NT2/D1 (cell line): ENCODE results near the gene SPATA32.

Source experiments
- YY1 ChIP-seq: IDR thresholded peaks from 2 replicates; pipeline ENCODE4 v1.6.1; 2011; ENCODE audit not compliant: insufficient read length, insufficient read depth
- ZNF274 ChIP-seq: IDR thresholded peaks from 2 replicates; pipeline ENCODE4 v1.6.1; 2011; ENCODE audit warnings: mild to moderate bottlenecking, low read depth, low read length

- TF ChIP-seq ZNF274 (no peak), YY1 (no peak)
Measured at GRCh38 chr17:45270828-45271418, 9.0 kb upstream of the SPATA32 start.
